ENCODE results near the gene GPRIN2.
"Not testable (repeated sequence)": the region's sequence is repeated elsewhere in the genome, so short reads cannot be mapped to it uniquely, and the experiment has no call there.

GPRIN2 gene

GRCh38 chr10:46565591-46566332 lies 9.3 kb upstream of the GPRIN2 start:
- DNase-seq = not testable (repeated sequence)

- no peak for DNase-seq
Observed at GRCh38 chr10:46560952-46561351, 4.5 kb upstream of the GPRIN2 start.

- DNase-seq = peak; percentile 28
Observed at GRCh38 chr10:46560381-46560780, 3.9 kb upstream of the GPRIN2 start.

GRCh38 chr10:46559231-46559671 lies 2.8 kb upstream of the GPRIN2 start:
- DNase-seq = no peak

GRCh38 chr10:46558392-46559185 lies 2.1 kb upstream of the GPRIN2 start:
- no peak for DNase-seq

- no peak for DNase-seq
Observed at GRCh38 chr10:46558122-46558391, 1.6 kb upstream of the GPRIN2 start.

GRCh38 chr10:46557319-46558121 lies 1.1 kb upstream of the GPRIN2 start:
- DNase-seq = peak; percentile 37

- no peak for DNase-seq
Observed at GRCh38 chr10:46555713-46556514, 544 bp downstream of the GPRIN2 start.

- DNase-seq = no peak
Observed at GRCh38 chr10:46555366-46555712, 1.1 kb downstream of the GPRIN2 start.

GRCh38 chr10:46554166-46554781 lies 2.2 kb downstream of the GPRIN2 start:
- no peak for DNase-seq

- no peak for DNase-seq
Observed at GRCh38 chr10:46553238-46554049, 3.0 kb downstream of the GPRIN2 start.

- no peak for DNase-seq
Observed at GRCh38 chr10:46552526-46553237, 3.8 kb downstream of the GPRIN2 start.

GRCh38 chr10:46551701-46552525 lies 4.5 kb downstream of the GPRIN2 start:
- no peak for DNase-seq

- DNase-seq = no peak
Observed at GRCh38 chr10:46550795-46551700, 5.4 kb downstream of the GPRIN2 start.

GRCh38 chr10:46550076-46550790 lies 6.2 kb downstream of the GPRIN2 start:
- no peak for DNase-seq

- DNase-seq = no peak
Observed at GRCh38 chr10:46549171-46550075, 7.0 kb downstream of the GPRIN2 start.

GRCh38 chr10:46548498-46549090 lies 7.9 kb downstream of the GPRIN2 start:
- no peak for DNase-seq
